Fibroblast of lung (primary cell): ENCODE measurements around the gene CYLD. TPM values are rescaled to one million over a fixed set of nuclear protein-coding genes. Genes with fewer than 3 reads are reported as not detected.

ENCODE experiments used
- DNase-seq, 2 donors: peaks; one replicate each; pipeline versions ENCODE4 v3.0.0 to v3.0.0-alpha.2; 2010; ENCODE audit warnings: low read depth in 2 of 2
- H2AFZ ChIP-seq: 2 replicates; pipeline ENCODE4 v1.5.1; 2012; ENCODE audit warnings: low read length, control low read depth, inconsistent platforms
- H3K27ac ChIP-seq: 2 replicates; pipeline ENCODE4 v1.5.1; 2011; ENCODE audit warnings: low read length, control low read depth; ENCODE audit not compliant: insufficient read depth
- H3K27me3 ChIP-seq: 2 replicates; pipeline ENCODE4 v1.5.1; 2011; ENCODE audit warnings: mild to moderate bottlenecking, low read length; ENCODE audit not compliant: control insufficient read depth, insufficient read depth
- H3K36me3 ChIP-seq: 2 replicates; pipeline ENCODE4 v1.5.1; 2011; ENCODE audit warnings: low read length; ENCODE audit not compliant: control insufficient read depth, insufficient read depth
- H3K4me1 ChIP-seq: 2 replicates; pipeline ENCODE4 v1.5.1; 2011; ENCODE audit warnings: low read length; ENCODE audit not compliant: control insufficient read depth, insufficient read depth; ENCODE audit errors: extremely low read depth
- H3K4me2 ChIP-seq: 2 replicates; pipeline ENCODE4 v1.5.1; 2011; ENCODE audit warnings: low read length, control low read depth; ENCODE audit not compliant: insufficient read depth; ENCODE audit errors: extremely low read depth
- H3K4me3 ChIP-seq, 4 experiments: fragments of 200-600 bp in 1 of 4; sonication (generic) in 1 of 4; replicated peaks in 1 of 4; 2 replicates each; pipeline ENCODE4 v1.5.1; 2011 to 2016; ENCODE audit warnings: low read length in 4 of 4, low read depth in 3 of 4, mild to moderate bottlenecking in 3 of 4, control low read depth in 2 of 4, inconsistent platforms in 1 of 4, mixed read lengths in 1 of 4; ENCODE audit not compliant: insufficient read depth in 1 of 4; ENCODE audit errors: control extremely low read depth in 1 of 4
- H3K79me2 ChIP-seq: 2 replicates; pipeline ENCODE4 v1.5.1; 2012; ENCODE audit warnings: mild to moderate bottlenecking, low read length, inconsistent platforms; ENCODE audit not compliant: control insufficient read depth, insufficient read depth
- H3K9ac ChIP-seq: 2 replicates; pipeline ENCODE4 v1.5.1; 2011; ENCODE audit warnings: mild to moderate bottlenecking, low read length, control low read depth; ENCODE audit not compliant: insufficient read depth
- H3K9me3 ChIP-seq: 2 replicates; pipeline ENCODE4 v1.5.1; 2012; ENCODE audit warnings: low read depth, low read length; ENCODE audit not compliant: control insufficient read depth, insufficient read depth
- H4K20me1 ChIP-seq: 2 replicates; pipeline ENCODE4 v1.5.1; 2011; ENCODE audit warnings: low read length; ENCODE audit not compliant: control insufficient read depth, insufficient read depth; ENCODE audit errors: extremely low read depth
- CTCF ChIP-seq, 2 donors: IDR thresholded peaks in 1 of 2; conservative IDR thresholded peaks in 1 of 2; 1 replicate in 1 of 2; 2 replicates in 1 of 2; pipeline ENCODE4 v1.5.1; 2011 to 2012; ENCODE audit warnings: low read length in 2 of 2, control low read depth in 1 of 2, inconsistent platforms in 1 of 2, low read depth in 1 of 2, mild to moderate bottlenecking in 1 of 2
- EZH2 ChIP-seq: IDR thresholded peaks from 2 replicates; pipeline ENCODE4 v1.5.1; 2012; ENCODE audit warnings: low read length, control low read depth, mild to moderate bottlenecking; ENCODE audit errors: missing control alignments
- polyA plus RNA-seq, 2 donors: library from polyadenylated mRNA; depleted of rRNA in 1 of 2; stranded (reverse) in 1 of 2; unstranded in 1 of 2; fragments of >200 nt; gene quantifications; 2 replicates each; pipeline ENCODE4 v1.2.1, GENCODE V29; 2011 to 2012; ENCODE audit warnings: missing spikeins in 1 of 2
- total RNA-seq: library from RNA; depleted of rRNA; stranded (reverse); fragments of >200 nt; gene quantifications from 2 replicates; pipeline ENCODE4 v1.2.1, GENCODE V29; 2014

CYLD gene
- total and polyA plus RNA-seq, 2 donors (not counting 1 experiment from before 2014, with no cell fraction given), result 22.1 to 66.7 TPM

- no peaks in the 10 kb centered on the region for H3K4me1 ChIP-seq
- no peaks in the 10 kb centered on the region for H3K9me3 ChIP-seq
- H3K27me3 ChIP-seq, result no peaks in the 10 kb centered on the region
- DNase-seq, result no peak
- no peaks in the 10 kb centered on the region for H3K79me2 ChIP-seq
- H3K36me3 ChIP-seq, result peaks cover 6% of the 10 kb centered on the region
- H4K20me1 ChIP-seq, result no peaks in the 10 kb centered on the region
- TF ChIP-seq EZH2, result no peak
- TF ChIP-seq CTCF (conservative IDR thresholded peaks at IDR 0.05 in 1 of 2, IDR thresholded peaks at IDR 0.05 in 1 of 2; ENCODE audit: low read depth in 1 of 2, low read length in 2 of 2), result no peak
- H3K27ac ChIP-seq, result no peak overlapping the region
- H2AFZ ChIP-seq, result no peak overlapping the region
- no peak overlapping the region for H3K4me2 ChIP-seq
- H3K9ac ChIP-seq, result no peak overlapping the region
- H3K4me3 ChIP-seq, result no peak overlapping the region
Observed at GRCh38 chr16:50796829-50797228, 54.9 kb downstream of the CYLD start.

GRCh38 chr16:50797456-50797855 lies 55.6 kb downstream of the CYLD start:
- TF ChIP-seq CTCF (conservative IDR thresholded peaks at IDR 0.05 in 1 of 2, IDR thresholded peaks at IDR 0.05 in 1 of 2; ENCODE audit: low read depth in 1 of 2, low read length in 2 of 2) (no peak), EZH2 (no peak)
- Histone ChIP-seq H3K9me3 (no peaks in the 10 kb centered on the region), H4K20me1 (no peaks in the 10 kb centered on the region), H3K79me2 (no peaks in the 10 kb centered on the region), H3K9ac (no peak overlapping the region), H3K27me3 (no peaks in the 10 kb centered on the region), H3K4me2 (no peak overlapping the region), H2AFZ (no peak overlapping the region), H3K36me3 (peaks cover 6% of the 10 kb centered on the region), H3K4me3 (no peak overlapping the region), H3K27ac (no peak overlapping the region), H3K4me1 (no peaks in the 10 kb centered on the region)
- peak in 1 of 2 donors; percentile 13 for DNase-seq

GRCh38 chr16:50800074-50800473 lies 58.2 kb downstream of the CYLD start:
- Histone ChIP-seq H4K20me1 (no peaks in the 10 kb centered on the region), H3K9me3 (no peaks in the 10 kb centered on the region), H3K36me3 (peaks cover 6% of the 10 kb centered on the region), H3K4me3 (no peak overlapping the region), H3K27me3 (no peaks in the 10 kb centered on the region), H3K79me2 (no peaks in the 10 kb centered on the region), H3K4me2 (no peak overlapping the region), H3K9ac (no peak overlapping the region), H3K4me1 (no peaks in the 10 kb centered on the region), H3K27ac (no peak overlapping the region), H2AFZ (no peak overlapping the region)
- no peak for DNase-seq
- TF ChIP-seq CTCF (conservative IDR thresholded peaks at IDR 0.05 in 1 of 2, IDR thresholded peaks at IDR 0.05 in 1 of 2; ENCODE audit: low read depth in 1 of 2, low read length in 2 of 2), result no peak
- no peak for TF ChIP-seq EZH2
